Left renal pelvis (tissue), 4 donors: ENCODE results near the gene THYN1. TPM values are rescaled to one million over a fixed set of nuclear protein-coding genes. Genes with fewer than 3 reads are reported as not detected.

Source experiments
- DNase-seq, 4 donors: peaks; one replicate each; pipeline ENCODE4 v3.0.0-alpha.2; 2013; ENCODE audit warnings: low read depth in 4 of 4, low spot score in 3 of 4
- polyA plus RNA-seq, 4 donors: library from polyadenylated mRNA; unstranded; fragments of 120-200 nt; gene quantifications; one replicate each; pipeline ENCODE4 v1.2.1, GENCODE V29; 2013; ENCODE audit not compliant: insufficient read length in 4 of 4

The THYN1 gene
- polyA plus RNA-seq, 4 donors = 53.0 to 83.6 (median 73.5) TPM

GRCh38 chr11:134252346-134253187 lies 585 bp downstream of the THYN1 start:
- no peak for DNase-seq

- DNase-seq = no peak
Observed at GRCh38 chr11:134250675-134251074, 2.5 kb downstream of the THYN1 start.

- no peak for DNase-seq
Observed at GRCh38 chr11:134250246-134250645, 2.9 kb downstream of the THYN1 start.

- DNase-seq = no peak
Observed at GRCh38 chr11:134248910-134249480, 4.2 kb downstream of the THYN1 start.

GRCh38 chr11:134246678-134247077 lies 6.5 kb downstream of the THYN1 start:
- no peak for DNase-seq

GRCh38 chr11:134246100-134246499 lies 7.1 kb downstream of the THYN1 start:
- DNase-seq = no peak

GRCh38 chr11:134245434-134245833 lies 7.7 kb downstream of the THYN1 start:
- DNase-seq = no peak

GRCh38 chr11:134244593-134244992 lies 8.6 kb downstream of the THYN1 start:
- DNase-seq = no peak

GRCh38 chr11:134243913-134244312 lies 9.2 kb downstream of the THYN1 start:
- no peak for DNase-seq

- DNase-seq = no peak
Observed at GRCh38 chr11:134242376-134242775, 10.8 kb downstream of the THYN1 start.

- no peak for DNase-seq
Observed at GRCh38 chr11:134240592-134240991, 12.6 kb downstream of the THYN1 start.

- DNase-seq = no peak
Observed at GRCh38 chr11:134238956-134239355, 14.2 kb downstream of the THYN1 start.

GRCh38 chr11:134237557-134237922 lies 15.6 kb downstream of the THYN1 start:
- no peak for DNase-seq

GRCh38 chr11:134236834-134237556 lies 16.2 kb downstream of the THYN1 start:
- no peak for DNase-seq

GRCh38 chr11:134235399-134235798 lies 17.8 kb downstream of the THYN1 start:
- no peak for DNase-seq

- no peak for DNase-seq
Observed at GRCh38 chr11:134233729-134234179, 19.4 kb downstream of the THYN1 start.

- no peak for DNase-seq
Observed at GRCh38 chr11:134231958-134232659, 21.0 kb downstream of the THYN1 start.

- DNase-seq = no peak
Observed at GRCh38 chr11:134230339-134230738, 22.8 kb downstream of the THYN1 start.

GRCh38 chr11:134229126-134229790 lies 23.9 kb downstream of the THYN1 start:
- no peak for DNase-seq

- no peak for DNase-seq
Observed at GRCh38 chr11:134228625-134229024, 24.5 kb downstream of the THYN1 start.
